GM12865 (cell line): ENCODE results near the gene FLNC.

ENCODE experiments used
- DNase-seq: peaks from one replicate; pipeline ENCODE4 v3.0.0; 2010; ENCODE audit warnings: low read depth
- H3K4me3 ChIP-seq: 2 replicates; pipeline ENCODE4 v1.5.1; 2011; ENCODE audit warnings: mild to moderate bottlenecking, low read depth, low read length, control low read depth
- TF ChIP-seq, protein P1 (sequence below): IDR thresholded peaks from 2 replicates; pipeline ENCODE4 v1.5.1; 2011; ENCODE audit warnings: low read length, control low read depth, low read depth, inconsistent platforms; ENCODE audit not compliant: insufficient read depth; ENCODE audit errors: missing control alignments

FLNC gene

DNA sequence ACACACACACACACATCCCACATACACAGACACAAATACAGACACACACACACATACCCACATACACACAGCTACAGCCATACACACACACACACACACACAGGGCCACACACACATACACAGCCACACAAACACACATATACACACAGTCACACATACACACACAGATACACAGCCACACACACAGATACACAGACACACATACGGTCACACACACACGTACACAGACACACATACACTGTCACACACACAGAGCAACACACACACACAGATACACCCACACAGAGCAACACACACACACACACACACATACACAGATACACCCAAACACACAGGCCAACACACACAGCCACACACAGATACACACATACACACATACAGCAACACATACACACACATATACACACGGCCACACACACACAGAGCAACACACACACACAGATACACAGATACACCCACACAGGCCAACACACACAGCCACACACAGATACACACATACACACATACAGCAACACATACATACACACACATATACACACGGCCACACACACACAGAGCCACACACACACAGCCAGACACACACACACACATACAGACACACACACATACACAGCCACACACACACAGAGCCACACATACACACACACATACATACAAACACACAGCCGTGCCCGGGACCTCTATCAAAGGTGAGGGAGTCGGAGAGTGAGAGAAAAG, 58.0 kb downstream of the FLNC start:
- no peak for DNase-seq
- no peak overlapping the region for H3K4me3 ChIP-seq
- TF ChIP-seq, protein P1, sequence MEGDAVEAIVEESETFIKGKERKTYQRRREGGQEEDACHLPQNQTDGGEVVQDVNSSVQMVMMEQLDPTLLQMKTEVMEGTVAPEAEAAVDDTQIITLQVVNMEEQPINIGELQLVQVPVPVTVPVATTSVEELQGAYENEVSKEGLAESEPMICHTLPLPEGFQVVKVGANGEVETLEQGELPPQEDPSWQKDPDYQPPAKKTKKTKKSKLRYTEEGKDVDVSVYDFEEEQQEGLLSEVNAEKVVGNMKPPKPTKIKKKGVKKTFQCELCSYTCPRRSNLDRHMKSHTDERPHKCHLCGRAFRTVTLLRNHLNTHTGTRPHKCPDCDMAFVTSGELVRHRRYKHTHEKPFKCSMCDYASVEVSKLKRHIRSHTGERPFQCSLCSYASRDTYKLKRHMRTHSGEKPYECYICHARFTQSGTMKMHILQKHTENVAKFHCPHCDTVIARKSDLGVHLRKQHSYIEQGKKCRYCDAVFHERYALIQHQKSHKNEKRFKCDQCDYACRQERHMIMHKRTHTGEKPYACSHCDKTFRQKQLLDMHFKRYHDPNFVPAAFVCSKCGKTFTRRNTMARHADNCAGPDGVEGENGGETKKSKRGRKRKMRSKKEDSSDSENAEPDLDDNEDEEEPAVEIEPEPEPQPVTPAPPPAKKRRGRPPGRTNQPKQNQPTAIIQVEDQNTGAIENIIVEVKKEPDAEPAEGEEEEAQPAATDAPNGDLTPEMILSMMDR: no peak

DNA sequence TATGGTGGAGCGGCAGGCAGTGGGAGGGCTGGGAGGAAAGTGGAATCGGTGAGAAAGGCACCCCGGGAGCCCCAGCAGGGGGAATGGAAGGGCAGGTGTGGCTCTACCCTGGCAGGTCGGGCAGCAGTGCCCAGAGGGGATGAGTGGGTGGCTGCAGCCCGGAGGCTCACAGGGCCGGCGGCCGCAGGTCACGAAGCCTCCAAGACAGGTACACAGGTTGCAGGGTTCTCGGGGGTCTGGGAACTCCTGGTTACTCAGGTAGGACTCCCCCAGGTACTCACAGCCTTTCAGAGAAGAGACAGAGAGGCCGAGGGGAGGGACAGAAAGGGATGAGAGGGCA, 58.5 kb downstream of the FLNC start:
- no peak for DNase-seq
- TF ChIP-seq, protein P1: no peak
- H3K4me3 ChIP-seq: no peak overlapping the region

DNA sequence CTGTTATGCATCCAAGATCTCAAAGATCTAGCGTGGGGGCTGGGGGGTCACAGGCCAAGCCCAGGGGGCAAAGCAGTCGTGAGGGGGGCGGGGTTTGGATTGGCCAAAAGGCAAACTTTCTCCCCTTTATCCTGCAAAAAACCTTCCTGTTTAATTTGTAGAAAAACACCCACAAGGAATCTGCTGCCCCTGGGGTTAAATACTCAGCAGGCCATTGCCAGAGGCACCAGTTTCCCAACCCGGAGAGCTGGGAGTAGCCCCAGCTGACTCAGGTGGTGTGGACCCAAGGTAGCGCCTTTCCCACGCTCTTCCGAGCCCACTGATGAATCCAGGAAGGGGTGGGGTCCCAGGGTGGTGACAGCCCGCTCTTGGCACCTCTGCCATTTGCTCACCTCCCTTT, 58.9 kb downstream of the FLNC start:
- H3K4me3 ChIP-seq: no peak overlapping the region
- TF ChIP-seq, protein P1: no peak
- DNase-seq: no peak

DNA sequence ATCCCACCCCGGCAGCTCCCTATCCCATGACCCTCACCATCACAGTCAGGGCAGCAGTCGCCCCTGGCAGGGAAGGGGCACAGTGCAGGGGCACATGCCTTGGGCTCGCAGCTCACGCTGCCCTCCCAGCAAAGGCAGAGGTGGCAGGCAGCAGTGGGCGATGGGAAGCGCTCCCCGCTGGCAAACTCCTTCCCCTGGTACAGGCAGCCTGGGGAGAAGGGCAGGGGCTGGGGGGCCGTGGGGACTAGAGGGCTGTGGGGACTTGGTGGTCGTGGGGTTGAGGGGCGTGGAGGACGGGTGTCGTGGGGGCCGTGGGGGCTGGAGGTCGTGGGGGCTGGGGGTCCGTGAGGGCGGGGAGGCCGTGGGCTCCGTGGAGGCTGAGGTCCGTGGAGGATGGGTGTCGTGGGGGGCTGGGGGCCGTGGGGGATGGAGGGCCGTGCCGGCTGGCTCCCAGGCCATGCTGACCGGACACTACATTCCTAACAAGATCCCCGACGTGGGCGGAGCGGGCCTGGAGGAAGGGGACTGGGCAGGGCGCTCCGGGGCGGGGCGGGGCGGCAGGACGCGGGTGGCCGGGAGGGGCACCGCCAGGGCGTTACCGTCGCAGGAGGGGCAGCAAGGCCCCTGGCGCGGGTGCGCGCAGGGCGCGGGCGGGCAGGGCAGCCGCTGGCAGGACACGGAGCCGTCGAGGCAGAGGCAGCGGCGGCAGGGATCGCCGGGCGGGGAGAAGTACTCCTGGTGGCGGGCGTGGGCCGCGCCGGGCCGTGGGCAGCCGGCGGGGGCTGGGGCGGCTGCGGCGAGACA, 60.3 kb downstream of the FLNC start:
- no peak overlapping the region for H3K4me3 ChIP-seq
- no peak for DNase-seq
- TF ChIP-seq, protein P1: no peak

DNA sequence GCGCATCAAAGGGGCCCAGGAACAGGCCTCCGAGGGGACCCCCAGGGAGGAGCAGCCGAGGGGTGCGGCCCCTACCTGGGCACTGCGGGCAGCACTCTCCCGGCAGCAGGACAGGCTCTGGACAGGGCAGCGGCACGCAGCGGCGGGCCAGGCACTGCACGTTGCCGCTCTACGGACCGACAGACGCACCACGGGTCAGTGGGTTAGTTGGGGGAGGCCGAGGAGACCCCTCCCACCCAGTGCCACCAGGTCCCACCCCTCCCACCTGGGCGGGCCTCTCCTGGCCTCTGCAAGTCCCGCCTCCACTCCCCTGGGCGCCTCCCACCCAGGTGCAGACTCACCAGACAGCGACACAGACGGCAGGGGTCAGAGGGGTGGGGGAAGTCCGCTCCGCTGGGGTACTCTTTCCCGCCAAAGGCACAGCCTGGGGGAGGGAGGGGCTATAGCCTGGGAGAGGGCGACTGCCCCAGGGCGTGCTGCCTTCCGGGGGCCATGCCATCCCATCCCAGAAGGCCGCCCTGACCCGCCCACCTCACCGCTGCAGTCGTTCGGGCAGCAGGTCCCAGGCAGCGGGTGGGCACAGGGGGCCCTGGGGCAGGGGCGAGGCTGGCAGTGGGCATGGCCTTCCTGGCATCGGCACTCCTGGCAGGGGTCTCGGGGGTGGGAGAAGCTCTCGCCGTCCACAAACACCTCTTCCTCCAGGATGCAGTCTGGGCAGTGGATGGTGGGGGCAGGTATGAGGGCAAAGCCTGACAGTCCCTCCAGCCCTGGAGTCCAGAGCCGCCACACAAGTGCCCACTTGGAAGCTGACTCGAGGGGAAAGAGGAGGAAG, 61.1 kb downstream of the FLNC start:
- H3K4me3 ChIP-seq: no peak overlapping the region
- DNase-seq: no peak
- TF ChIP-seq, protein P1: no peak

DNA sequence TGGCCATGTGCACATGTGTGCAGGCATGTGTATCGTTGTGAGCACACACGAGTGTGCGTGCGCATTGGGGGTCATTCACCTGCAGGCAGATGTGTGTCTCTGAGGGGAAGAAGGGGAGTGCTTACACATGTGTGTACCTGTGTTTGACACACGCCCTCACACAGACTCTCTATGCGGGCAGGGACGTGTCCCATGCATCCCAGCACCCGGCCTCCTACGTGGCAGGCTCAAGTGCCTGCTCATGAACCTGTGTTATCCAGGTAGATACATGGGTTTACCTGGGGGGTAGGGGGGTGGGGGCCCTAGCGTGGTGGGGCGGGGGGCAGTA, 61.7 kb downstream of the FLNC start:
- TF ChIP-seq, protein P1: no peak
- no peak overlapping the region for H3K4me3 ChIP-seq
- DNase-seq: no peak
